ENCODE measurements around the gene CCDC57. TPM values are rescaled to one million over a fixed set of nuclear protein-coding genes. Genes with fewer than 3 reads are reported as not detected.

Gene CCDC57
- total RNA-seq, 1 donor from 2014 or later = 18.6 TPM

GRCh38 chr17:82092628-82092994, 120.0 kb downstream of the CCDC57 start:
- DNase-seq = no peak

- DNase-seq = no peak
These were observed 120.5 kb downstream of the CCDC57 start for GRCh38 chr17:82092094-82092586.

- DNase-seq = no peak
These were observed 121.2 kb downstream of the CCDC57 start for GRCh38 chr17:82091264-82092066.

- DNase-seq = no peak
These were observed 121.9 kb downstream of the CCDC57 start for GRCh38 chr17:82090549-82091263.

- no peak for DNase-seq
These were observed 122.7 kb downstream of the CCDC57 start for GRCh38 chr17:82089723-82090548.

- DNase-seq = no peak
These were observed 123.6 kb downstream of the CCDC57 start for GRCh38 chr17:82088838-82089722.

GRCh38 chr17:82087961-82088837, 124.4 kb downstream of the CCDC57 start:
- no peak for DNase-seq

- no peak for DNase-seq
These were observed 125.4 kb downstream of the CCDC57 start for GRCh38 chr17:82086941-82087906.

GRCh38 chr17:82085931-82086764, 126.5 kb downstream of the CCDC57 start:
- no peak for DNase-seq

- no peak for DNase-seq
These were observed 127.4 kb downstream of the CCDC57 start for GRCh38 chr17:82085031-82085861.

GRCh38 chr17:82084373-82085030, 128.1 kb downstream of the CCDC57 start:
- DNase-seq = no peak

- DNase-seq = no peak
These were observed 128.9 kb downstream of the CCDC57 start for GRCh38 chr17:82083533-82084359.

GRCh38 chr17:82083009-82083408, 129.6 kb downstream of the CCDC57 start:
- DNase-seq = no peak

- no peak for DNase-seq
These were observed 130.2 kb downstream of the CCDC57 start for GRCh38 chr17:82082456-82082855.

GRCh38 chr17:82081966-82082365, 130.7 kb downstream of the CCDC57 start:
- DNase-seq = no peak

- DNase-seq = no peak
These were observed 131.1 kb downstream of the CCDC57 start for GRCh38 chr17:82081546-82081945.
